DND-41 (cell line): Measurements from ENCODE around the gene CYTH4.

Experiments
- ATAC-seq: fragments of 200-7000 bp; cut with Tn5 transposase; 3 replicates; pipeline ENCODE4 v1.9.1; 2021; ENCODE audit warnings: low read depth; ENCODE audit not compliant: insufficient read depth
- DNase-seq: peaks from one replicate; pipeline ENCODE4 v3.0.0-alpha.2; 2020
- H2AFZ ChIP-seq: 2 replicates; pipeline ENCODE4 v1.6.0; 2012; ENCODE audit warnings: low read depth, low read length
- H3K27ac ChIP-seq: 2 replicates; pipeline ENCODE4 v1.5.1; 2012; ENCODE audit warnings: low read length, inconsistent platforms
- H3K27me3 ChIP-seq: fragments of 200-600 bp; sonication (generic); 2 replicates; pipeline ENCODE4 v1.6.0; 2012; ENCODE audit warnings: low read length, mild to moderate bottlenecking, inconsistent platforms; ENCODE audit not compliant: insufficient read depth, poor library complexity
- H3K36me3 ChIP-seq: 2 replicates; pipeline ENCODE4 v1.5.1; 2012; ENCODE audit warnings: low read length, inconsistent platforms; ENCODE audit not compliant: insufficient read depth
- H3K4me1 ChIP-seq: 2 replicates; pipeline ENCODE4 v1.5.1; 2012; ENCODE audit warnings: mild to moderate bottlenecking, low read length; ENCODE audit not compliant: insufficient read depth
- H3K4me2 ChIP-seq: 2 replicates; pipeline ENCODE4 v1.6.0; 2012; ENCODE audit warnings: mild to moderate bottlenecking, moderate library complexity, low read length, inconsistent platforms; ENCODE audit not compliant: insufficient read depth
- H3K4me3 ChIP-seq, 2 experiments: fragments of 200-600 bp in 1 of 2; shearing (Covaris generic) in 1 of 2; 2 replicates each; pipeline ENCODE4 v1.5.1; 2012 to 2016; ENCODE audit warnings: inconsistent platforms in 2 of 2, low read length in 2 of 2, mild to moderate bottlenecking in 2 of 2, low read depth in 1 of 2, moderate library complexity in 1 of 2
- H3K79me2 ChIP-seq: 2 replicates; pipeline ENCODE4 v1.6.0; 2012; ENCODE audit warnings: low read length, inconsistent platforms; ENCODE audit not compliant: insufficient read depth
- H3K9ac ChIP-seq: 2 replicates; pipeline ENCODE4 v1.6.0; 2012; ENCODE audit warnings: low read depth, mild to moderate bottlenecking, inconsistent platforms, low read length, moderate library complexity
- H3K9me3 ChIP-seq: 2 replicates; pipeline ENCODE4 v1.5.1; 2012; ENCODE audit warnings: low read length, moderate library complexity, mild to moderate bottlenecking, inconsistent platforms; ENCODE audit not compliant: insufficient read depth, severe bottlenecking
- H4K20me1 ChIP-seq: 2 replicates; pipeline ENCODE4 v1.6.0; 2012; ENCODE audit warnings: low read length; ENCODE audit not compliant: insufficient read depth
- CTCF ChIP-seq: IDR thresholded peaks from 2 replicates; pipeline ENCODE4 v1.5.1; 2012; ENCODE audit warnings: borderline replicate concordance, low read length, moderate library complexity, mild to moderate bottlenecking; ENCODE audit not compliant: poor library complexity, severe bottlenecking; ENCODE audit errors: extremely low read depth
- EZH2 ChIP-seq: IDR thresholded peaks from 3 replicates; pipeline ENCODE4 v1.6.1; 2012; ENCODE audit warnings: borderline replicate concordance, low read depth, mild to moderate bottlenecking, moderate library complexity, low read length, inconsistent platforms; ENCODE audit not compliant: severe bottlenecking

The CYTH4 gene

DNA sequence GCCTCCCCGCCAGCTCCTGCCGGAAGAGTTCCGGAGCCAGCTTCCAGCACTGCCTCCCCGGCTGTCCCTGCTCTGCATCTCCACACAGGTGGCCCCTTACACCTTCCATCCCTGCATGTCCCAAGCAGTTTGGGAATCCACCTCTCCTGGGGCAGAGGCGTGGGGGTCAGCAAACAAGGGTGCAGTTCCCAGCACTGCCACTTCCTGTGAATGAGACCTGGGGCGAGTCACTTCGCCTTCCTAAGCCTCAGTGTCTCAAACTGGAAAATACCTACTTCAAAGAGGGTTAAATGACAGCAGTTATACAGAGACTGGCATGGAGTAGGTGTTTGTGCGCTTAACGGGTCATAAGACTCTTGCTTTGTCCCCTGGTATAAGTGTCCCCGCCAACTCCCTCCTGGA is 5.2 kb downstream of the CYTH4 start:
- Histone ChIP-seq H4K20me1 (peaks cover 4% of the 10 kb centered on the region), H3K4me2 (no peak overlapping the region), H3K79me2 (no peaks in the 10 kb centered on the region), H3K27ac (no peak overlapping the region), H3K9ac (no peak overlapping the region), H2AFZ (no peak overlapping the region), H3K4me3 (no peak overlapping the region), H3K9me3 (no peaks in the 10 kb centered on the region), H3K27me3 (no peaks in the 10 kb centered on the region), H3K4me1 (peaks cover 17% of the 10 kb centered on the region), H3K36me3 (no peaks in the 10 kb centered on the region)
- TF ChIP-seq EZH2: no peak
- no peak for TF ChIP-seq CTCF
- ATAC-seq (no peak), DNase-seq (no peak)

GRCh38 chr22:37288521-37288920 is 6.2 kb downstream of the CYTH4 start:
- Histone ChIP-seq H3K4me2 (no peak overlapping the region), H3K27ac (no peak overlapping the region), H3K9me3 (no peaks in the 10 kb centered on the region)

DNA sequence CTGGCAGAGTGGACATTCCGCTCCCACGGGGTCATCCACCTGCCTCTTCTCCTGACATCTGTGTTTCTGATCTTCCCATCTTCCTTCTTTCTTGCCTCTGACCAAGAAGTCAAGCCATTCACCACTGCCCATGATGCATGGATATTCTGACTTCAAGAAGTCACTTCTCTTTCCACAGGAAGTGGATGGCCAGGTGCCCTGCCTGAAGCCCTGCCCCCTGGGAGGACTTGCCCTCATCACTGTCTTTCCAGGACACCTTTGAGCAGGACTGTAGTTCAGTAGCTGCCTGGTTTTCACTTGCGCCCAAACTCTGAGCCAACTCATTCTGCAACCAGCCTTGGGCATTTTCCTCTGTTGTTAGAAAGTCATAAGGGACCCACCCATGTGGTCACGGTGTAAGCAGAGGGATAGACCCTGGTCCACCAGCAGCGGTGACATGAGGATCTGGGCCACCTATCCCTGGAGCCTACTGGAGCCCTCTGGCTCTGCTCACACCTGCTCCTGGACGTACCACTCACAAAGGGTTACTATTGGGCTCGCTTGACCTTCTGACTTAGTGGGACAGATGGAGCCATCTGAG is 6.9 kb downstream of the CYTH4 start:
- DNase-seq (no peak), ATAC-seq (no peak)
- Histone ChIP-seq H3K4me3 (no peak overlapping the region), H3K4me2 (no peak overlapping the region), H4K20me1 (peaks cover under 1% of the 10 kb centered on the region; the same call in 1 of the 2 replicates), H3K9ac (no peak overlapping the region), H3K79me2 (no peaks in the 10 kb centered on the region), H3K27me3 (no peaks in the 10 kb centered on the region), H3K36me3 (no peaks in the 10 kb centered on the region), H3K27ac (no peak overlapping the region), H2AFZ (no peak overlapping the region), H3K9me3 (no peaks in the 10 kb centered on the region), H3K4me1 (peaks cover 9% of the 10 kb centered on the region)
- no peak for TF ChIP-seq EZH2
- TF ChIP-seq CTCF: no peak

More at GRCh38 chr22:37288521-37288920, 6.2 kb downstream of the CYTH4 start:
- Histone ChIP-seq H2AFZ (no peak overlapping the region), H3K4me3 (no peak overlapping the region), H3K27me3 (no peaks in the 10 kb centered on the region), H3K79me2 (no peaks in the 10 kb centered on the region), H3K4me1 (peaks cover 16% of the 10 kb centered on the region), H3K9ac (no peak overlapping the region), H3K36me3 (no peaks in the 10 kb centered on the region), H4K20me1 (peaks cover 4% of the 10 kb centered on the region)
- no peak for DNase-seq
- no peak for TF ChIP-seq EZH2
- no peak for TF ChIP-seq CTCF
- ATAC-seq: no peak
